ENCODE data around the gene MCOLN3.

- TF ChIP-seq NANOG (IDR thresholded peaks at IDR 0.05; ENCODE audit: borderline replicate concordance): no peak
- TF ChIP-seq POLR2AphosphoS5 (IDR thresholded peaks at IDR 0.05; ENCODE audit: low read depth): no peak
- no peak for TF ChIP-seq CTCF (conservative IDR thresholded peaks at IDR 0.05; ENCODE audit: low read depth in 2 of 2)
- TF ChIP-seq EZH2 (IDR thresholded peaks at IDR 0.05; ENCODE audit: low read depth, unreplicated experiment): no peak
- no peak for TF ChIP-seq ETS1 (IDR thresholded peaks at IDR 0.05)
- no peak for TF ChIP-seq ZNF331 (CRISPR knock-in tag; IDR thresholded peaks at IDR 0.05; ENCODE audit: low read depth)
- TF ChIP-seq REST (IDR thresholded peaks at IDR 0.05; ENCODE audit: unreplicated experiment): no peak
- no peak for TF ChIP-seq STAT1 (IDR thresholded peaks at IDR 0.05; ENCODE audit: unreplicated experiment)
- TF ChIP-seq CREB1 (CRISPR knock-in tag; IDR thresholded peaks at IDR 0.05; ENCODE audit: low read depth): no peak
- TF ChIP-seq JUNB (IDR thresholded peaks at IDR 0.05; ENCODE audit: unreplicated experiment): no peak
- no peak for TF ChIP-seq EZH2phosphoT487 (IDR thresholded peaks at IDR 0.05; ENCODE audit: unreplicated experiment)
- TF ChIP-seq ZNF114 (CRISPR knock-in tag; IDR thresholded peaks at IDR 0.05): no peak
Observed at GRCh38 chr1:84968865-84969264, 79.4 kb downstream of the MCOLN3 start.
